ENCODE measurements around the gene MYO9B.

The MYO9B gene

GRCh38 chr19:17027535-17027975, 48.0 kb upstream of the MYO9B start:
- Histone ChIP-seq H3K9ac (ENCODE audit: low read length) (no peak overlapping the region), H3F3A (ENCODE audit: insufficient read depth) (no peaks in the 10 kb centered on the region), H3K36me3 (ENCODE audit: low read length) (no peaks in the 10 kb centered on the region), H3K9me2 (replicated peaks; ENCODE audit: insufficient read depth, low read length) (no peaks in the 10 kb centered on the region), H4K20me1 (ENCODE audit: low read depth, low read length) (no peaks in the 10 kb centered on the region), H2AFZ (ENCODE audit: low read depth, low read length, severe bottlenecking) (no peak overlapping the region), H3K79me2 (ENCODE audit: insufficient read depth, low read length) (no peaks in the 10 kb centered on the region), H3K9me3 (ENCODE audit: insufficient read depth, low read length) (no peaks in the 10 kb centered on the region), H3K4me2 (ENCODE audit: low read depth, low read length, poor library complexity, severe bottlenecking) (no peak overlapping the region), H3K27ac (ENCODE audit: low read depth, low read length) (no peak overlapping the region), H3K4me3 (ENCODE audit: insufficient read depth, low read length, poor library complexity, severe bottlenecking) (no peak overlapping the region), H3K27me3 (ENCODE audit: low read length) (no peaks in the 10 kb centered on the region)
- TF ChIP-seq CTCF (IDR thresholded peaks at IDR 0.05; ENCODE audit: insufficient read depth, low read length, poor library complexity, severe bottlenecking) (no peak), EZH2phosphoT487 (conservative IDR thresholded peaks at IDR 0.05; ENCODE audit: low read length) (no peak)

GRCh38 chr19:17031741-17032140, 43.8 kb upstream of the MYO9B start:
- H4K20me1 ChIP-seq (ENCODE audit: low read depth, low read length), result no peaks in the 10 kb centered on the region
- H3K4me3 ChIP-seq (ENCODE audit: insufficient read depth, low read length, poor library complexity, severe bottlenecking), result no peak overlapping the region
- no peaks in the 10 kb centered on the region for H3K9me3 ChIP-seq (ENCODE audit: insufficient read depth, low read length)
- no peaks in the 10 kb centered on the region for H3K9me2 ChIP-seq (replicated peaks; ENCODE audit: insufficient read depth, low read length)
- no peak overlapping the region for H3K9ac ChIP-seq (ENCODE audit: low read length)
- no peak overlapping the region for H2AFZ ChIP-seq (ENCODE audit: low read depth, low read length, severe bottlenecking)
- H3K4me2 ChIP-seq (ENCODE audit: low read depth, low read length, poor library complexity, severe bottlenecking), result no peak overlapping the region
- no peaks in the 10 kb centered on the region for H3F3A ChIP-seq (ENCODE audit: insufficient read depth)
- H3K27ac ChIP-seq (ENCODE audit: low read depth, low read length), result no peak overlapping the region
- no peaks in the 10 kb centered on the region for H3K27me3 ChIP-seq (ENCODE audit: low read length)
- TF ChIP-seq EZH2phosphoT487 (conservative IDR thresholded peaks at IDR 0.05; ENCODE audit: low read length) (no peak), CTCF (IDR thresholded peaks at IDR 0.05; ENCODE audit: insufficient read depth, low read length, poor library complexity, severe bottlenecking) (no peak)
- H3K79me2 ChIP-seq (ENCODE audit: insufficient read depth, low read length), result no peaks in the 10 kb centered on the region
- H3K36me3 ChIP-seq (ENCODE audit: low read length), result no peaks in the 10 kb centered on the region

GRCh38 chr19:17035842-17036424, 39.6 kb upstream of the MYO9B start:
- Histone ChIP-seq H3K36me3 (ENCODE audit: low read length) (no peaks in the 10 kb centered on the region), H3K9ac (ENCODE audit: low read length) (no peak overlapping the region), H2AFZ (ENCODE audit: low read depth, low read length, severe bottlenecking) (no peak overlapping the region), H3K4me3 (ENCODE audit: insufficient read depth, low read length, poor library complexity, severe bottlenecking) (no peak overlapping the region), H3F3A (ENCODE audit: insufficient read depth) (no peaks in the 10 kb centered on the region), H3K27me3 (ENCODE audit: low read length) (no peaks in the 10 kb centered on the region), H3K79me2 (ENCODE audit: insufficient read depth, low read length) (no peaks in the 10 kb centered on the region), H3K4me2 (ENCODE audit: low read depth, low read length, poor library complexity, severe bottlenecking) (no peak overlapping the region), H3K27ac (ENCODE audit: low read depth, low read length) (no peak overlapping the region), H3K9me3 (ENCODE audit: insufficient read depth, low read length) (no peaks in the 10 kb centered on the region), H4K20me1 (ENCODE audit: low read depth, low read length) (no peaks in the 10 kb centered on the region), H3K9me2 (replicated peaks; ENCODE audit: insufficient read depth, low read length) (no peaks in the 10 kb centered on the region)
- TF ChIP-seq CTCF (IDR thresholded peaks at IDR 0.05; ENCODE audit: insufficient read depth, low read length, poor library complexity, severe bottlenecking) (no peak), EZH2phosphoT487 (conservative IDR thresholded peaks at IDR 0.05; ENCODE audit: low read length) (no peak)
